ENCODE results near the gene ITIH4. TPM values are rescaled to one million over a fixed set of nuclear protein-coding genes. Genes with fewer than 3 reads are reported as not detected.

The ITIH4 gene
- total and polyA plus RNA-seq, 2 experiments from 2014 or later = 55.9 to 91.3 TPM

GRCh38 chr3:52786330-52787215, 43.9 kb downstream of the ITIH4 start:
- no peaks in the 10 kb centered on the region for H3K9me3 ChIP-seq (ENCODE audit: low read depth)
- H3K27me3 ChIP-seq = no peaks in the 10 kb centered on the region
- WGBS (ENCODE audit: low lambda C conversion rate, missing lambda C conversion rate) = 81% methylated on average over 19 of the region's 19 CpGs
- TF ChIP-seq EZH2 (IDR thresholded peaks at IDR 0.05; ENCODE audit: borderline replicate concordance) = no peak
- no peak for TF ChIP-seq CTCF (IDR thresholded peaks at IDR 0.05; ENCODE audit: poor library complexity)
- TF ChIP-seq EZH2phosphoT487 (IDR thresholded peaks at IDR 0.05; ENCODE audit: low read depth, severe bottlenecking, unreplicated experiment) = no peak
- H3K4me1 ChIP-seq (ENCODE audit: insufficient read depth) = no peaks in the 10 kb centered on the region
- no peak overlapping the region for H3K27ac ChIP-seq
- H3K79me2 ChIP-seq = no peaks in the 10 kb centered on the region
- H3K4me3 ChIP-seq = no peak overlapping the region
- H3K36me3 ChIP-seq (replicated peaks; ENCODE audit: insufficient read depth, low read depth) = no peaks in the 10 kb centered on the region
- H3K4me2 ChIP-seq = no peak overlapping the region
- no peaks in the 10 kb centered on the region for H3K9me2 ChIP-seq (replicated peaks; ENCODE audit: insufficient read depth)
- H4K20me1 ChIP-seq (ENCODE audit: insufficient read depth, poor library complexity, severe bottlenecking) = no peaks in the 10 kb centered on the region
- DNase-seq (ENCODE audit: low spot score) = no peak
- no peak overlapping the region for H2AFZ ChIP-seq

DNA sequence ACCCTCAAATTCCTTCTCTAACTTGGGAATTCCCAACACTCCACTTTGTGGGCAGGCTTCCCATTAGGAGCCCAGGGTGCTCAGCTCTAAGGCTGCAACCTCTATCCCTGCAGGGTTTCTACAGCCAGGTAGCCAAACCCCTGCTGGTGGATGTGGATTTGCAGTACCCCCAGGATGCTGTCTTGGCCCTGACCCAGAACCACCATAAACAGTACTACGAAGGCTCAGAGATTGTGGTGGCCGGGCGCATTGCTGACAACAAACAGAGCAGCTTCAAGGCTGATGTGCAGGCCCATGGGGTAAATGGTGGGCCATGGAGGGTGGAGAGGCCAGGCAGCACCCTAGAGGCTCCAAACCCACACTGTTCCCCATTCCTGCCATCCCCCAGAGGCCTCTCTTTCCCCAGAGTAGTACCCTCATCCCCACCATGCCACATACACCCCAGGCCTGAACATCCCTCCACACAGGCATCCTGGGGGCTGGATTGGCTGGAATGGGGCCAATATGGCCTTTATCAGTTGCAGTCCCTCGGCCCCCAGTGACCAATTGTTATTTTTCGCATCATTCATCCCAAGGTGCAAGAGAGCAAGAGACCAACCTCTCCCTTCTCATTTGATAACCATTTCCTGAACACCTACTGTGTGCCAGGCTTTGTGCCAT, 45.4 kb downstream of the ITIH4 start:
- Histone ChIP-seq H3K79me2 (no peaks in the 10 kb centered on the region), H3K27ac (no peak overlapping the region), H3K4me3 (no peak overlapping the region), H2AFZ (no peak overlapping the region), H3K4me2 (no peak overlapping the region), H3K27me3 (no peaks in the 10 kb centered on the region), H3K9me3 (ENCODE audit: low read depth) (no peaks in the 10 kb centered on the region), H4K20me1 (ENCODE audit: insufficient read depth, poor library complexity, severe bottlenecking) (no peaks in the 10 kb centered on the region), H3K36me3 (replicated peaks; ENCODE audit: insufficient read depth, low read depth) (no peaks in the 10 kb centered on the region), H3K9me2 (replicated peaks; ENCODE audit: insufficient read depth) (no peaks in the 10 kb centered on the region), H3K4me1 (ENCODE audit: insufficient read depth) (no peaks in the 10 kb centered on the region)
- DNase-seq (ENCODE audit: low spot score) = no peak
- no peak for TF ChIP-seq EZH2 (IDR thresholded peaks at IDR 0.05; ENCODE audit: borderline replicate concordance)
- WGBS (ENCODE audit: low lambda C conversion rate, missing lambda C conversion rate) = 76% methylated on average over 5 of the region's 5 CpGs

- H2AFZ ChIP-seq = no peak overlapping the region
- H3K27me3 ChIP-seq = no peaks in the 10 kb centered on the region
- no peaks in the 10 kb centered on the region for H4K20me1 ChIP-seq (ENCODE audit: insufficient read depth, poor library complexity, severe bottlenecking)
- 89% methylated on average over 18 of the region's 18 CpGs for WGBS (ENCODE audit: low lambda C conversion rate, missing lambda C conversion rate)
- no peaks in the 10 kb centered on the region for H3K9me3 ChIP-seq (ENCODE audit: low read depth)
- no peak overlapping the region for H3K4me2 ChIP-seq
- TF ChIP-seq EZH2phosphoT487 (IDR thresholded peaks at IDR 0.05; ENCODE audit: low read depth, severe bottlenecking, unreplicated experiment) (no peak), CTCF (IDR thresholded peaks at IDR 0.05; ENCODE audit: poor library complexity) (no peak), EZH2 (IDR thresholded peaks at IDR 0.05; ENCODE audit: borderline replicate concordance) (no peak)
- H3K79me2 ChIP-seq = no peaks in the 10 kb centered on the region
- no peak overlapping the region for H3K4me3 ChIP-seq
- H3K4me1 ChIP-seq (ENCODE audit: insufficient read depth) = no peaks in the 10 kb centered on the region
- H3K27ac ChIP-seq = no peak overlapping the region
- no peaks in the 10 kb centered on the region for H3K9me2 ChIP-seq (replicated peaks; ENCODE audit: insufficient read depth)
- no peaks in the 10 kb centered on the region for H3K36me3 ChIP-seq (replicated peaks; ENCODE audit: insufficient read depth, low read depth)
- no peak for DNase-seq (ENCODE audit: low spot score)
Observed at GRCh38 chr3:52784021-52784621, 46.4 kb downstream of the ITIH4 start.

GRCh38 chr3:52783211-52783555, 47.3 kb downstream of the ITIH4 start:
- Histone ChIP-seq H3K27ac (no peak overlapping the region), H3K9me2 (replicated peaks; ENCODE audit: insufficient read depth) (no peaks in the 10 kb centered on the region), H3K36me3 (replicated peaks; ENCODE audit: insufficient read depth, low read depth) (no peaks in the 10 kb centered on the region), H3K79me2 (no peaks in the 10 kb centered on the region), H3K27me3 (no peaks in the 10 kb centered on the region), H3K4me1 (ENCODE audit: insufficient read depth) (no peaks in the 10 kb centered on the region), H3K4me3 (no peak overlapping the region), H3K9me3 (ENCODE audit: low read depth) (no peaks in the 10 kb centered on the region), H2AFZ (no peak overlapping the region), H3K4me2 (no peak overlapping the region), H4K20me1 (ENCODE audit: insufficient read depth, poor library complexity, severe bottlenecking) (no peaks in the 10 kb centered on the region)
- DNase-seq (ENCODE audit: low spot score) = no peak
- 92% methylated on average over 3 of the region's 3 CpGs for WGBS (ENCODE audit: low lambda C conversion rate, missing lambda C conversion rate)
- TF ChIP-seq CTCF (IDR thresholded peaks at IDR 0.05; ENCODE audit: poor library complexity) (no peak), EZH2 (IDR thresholded peaks at IDR 0.05; ENCODE audit: borderline replicate concordance) (no peak), EZH2phosphoT487 (IDR thresholded peaks at IDR 0.05; ENCODE audit: low read depth, severe bottlenecking, unreplicated experiment) (no peak)
